MCF 10A (cell line): ENCODE results near the gene SURF6. TPM values are rescaled to one million over a fixed set of nuclear protein-coding genes. Genes with fewer than 3 reads are reported as not detected.
A peak's percentile ranks its signal among the peaks of the same experiment; 100 is the strongest.
"Not testable (repeated sequence)": the region's sequence is repeated elsewhere in the genome, so short reads cannot be mapped to it uniquely, and the experiment has no call there.

Experiments used
- BruUV-seq: library from RNA; stranded (reverse); fragments of 400-500 nt; replicated peaks from 2 replicates; lab custom pipeline; 2021; lab: Mats Ljungman, UMichigan
- CTCF ChIA-PET: fragments of 300-600 bp; sonication (Branson Sonifier 250); formaldehyde crosslinking; extraction: SDS; loops from one replicate; lab custom pipeline; 2021; ENCODE audit warnings: antibody characterized with exemption, inconsistent platforms; lab: Yijun Ruan, JAX
- POLR2A ChIA-PET: fragments of 300-600, 350-650 bp; sonication (Branson Sonifier 250); formaldehyde crosslinking; extraction: SDS; loops from one replicate; lab custom pipeline; 2020; ENCODE audit warnings: antibody characterized with exemption, inconsistent platforms; lab: Yijun Ruan, JAX
- DNase-seq: peaks from one replicate; pipeline ENCODE4 v3.0.0-alpha.2; 2018; ENCODE audit not compliant: unreplicated experiment
- H3K27ac Mint-ChIP-seq: one replicate; pipeline ENCODE4 v1.8.0; 2022; ENCODE audit warnings: mild to moderate bottlenecking, low read depth, mixed read lengths; ENCODE audit not compliant: unreplicated experiment
- H3K27me3 Mint-ChIP-seq: one replicate; pipeline ENCODE4 v1.8.0; 2022; ENCODE audit warnings: mixed read lengths; ENCODE audit not compliant: insufficient read depth, unreplicated experiment
- H3K36me3 Mint-ChIP-seq: one replicate; pipeline ENCODE4 v1.8.0; 2022; ENCODE audit warnings: mild to moderate bottlenecking, moderate library complexity, mixed read lengths; ENCODE audit not compliant: insufficient read depth, unreplicated experiment
- H3K4me1 Mint-ChIP-seq: one replicate; pipeline ENCODE4 v1.8.0; 2022; ENCODE audit warnings: mixed read lengths; ENCODE audit not compliant: insufficient read depth, unreplicated experiment
- H3K4me3 Mint-ChIP-seq: one replicate; pipeline ENCODE4 v1.8.0; 2022; ENCODE audit warnings: mild to moderate bottlenecking, moderate library complexity, mixed read lengths; ENCODE audit not compliant: unreplicated experiment
- H3K9me3 Mint-ChIP-seq: one replicate; pipeline ENCODE4 v1.8.0; 2022; ENCODE audit warnings: mixed read lengths; ENCODE audit not compliant: unreplicated experiment
- intact Hi-C: fragments of 100-400 bp; cut with micrococcal nuclease; formaldehyde crosslinking; loops from 2 replicates; pipeline ENCODE4 v1.14.1; 2022
- total RNA-seq: library from RNA; stranded (reverse); gene quantifications from 2 replicates; pipeline ENCODE4 v1.2.3, GENCODE V29; 2022
- TF ChIP-seq, protein P1 (sequence below): fragments of 200-600 bp; IDR thresholded peaks from one replicate; pipeline ENCODE4 v1.8.0; 2022; ENCODE audit warnings: antibody characterized with exemption, mild to moderate bottlenecking; ENCODE audit not compliant: unreplicated experiment

Gene SURF6
- total RNA-seq, 1 experiment from 2014 or later = 40.5 TPM

DNA sequence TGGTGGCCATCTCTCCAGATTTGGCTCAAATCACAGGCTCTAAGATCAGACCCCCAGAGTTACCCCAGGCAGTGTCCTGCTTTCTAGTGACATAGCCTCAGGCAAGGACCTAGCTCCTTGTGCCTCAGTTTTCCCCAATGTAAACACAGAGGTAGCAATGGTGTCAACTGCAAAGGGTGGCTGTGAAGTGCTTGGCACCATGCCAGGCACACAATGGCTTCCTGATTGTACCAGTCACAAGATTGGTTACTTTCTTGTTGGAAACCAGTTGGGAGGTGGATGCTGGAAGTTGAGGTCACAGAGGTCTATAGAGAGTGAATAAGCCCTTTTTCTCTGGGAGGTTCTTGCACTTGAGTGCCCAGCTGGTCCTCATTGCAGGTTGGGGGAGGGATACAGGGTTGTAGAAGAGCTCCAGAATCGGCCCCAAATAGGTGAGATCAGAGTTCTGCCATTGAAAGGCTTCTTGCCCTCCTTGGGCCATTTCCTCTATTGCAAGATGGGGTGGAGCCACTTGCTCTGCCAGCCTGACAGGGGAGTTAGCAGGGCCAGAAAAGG is 42.5 kb upstream of the SURF6 start:
- no TSS peak for BruUV-seq
- POLR2A ChIA-PET = interaction anchor here (1.0 to 3.4 kb wide), 5 partner anchors 17 to 39 kb away, joined by 3 to 33 read pairs (median 18); partner anchors contain the start of genes MED22, REXO4, RPL7A and SURF1
- no peak overlapping the region for H3K27ac Mint-ChIP-seq
- H3K27me3 Mint-ChIP-seq = no peaks in the 10 kb centered on the region
- intact Hi-C loops = no loop called here
- no peak overlapping the region for H3K4me3 Mint-ChIP-seq
- no peaks in the 10 kb centered on the region for H3K9me3 Mint-ChIP-seq
- H3K4me1 Mint-ChIP-seq = peaks cover 21% of the 10 kb centered on the region
- TF ChIP-seq, protein P1, sequence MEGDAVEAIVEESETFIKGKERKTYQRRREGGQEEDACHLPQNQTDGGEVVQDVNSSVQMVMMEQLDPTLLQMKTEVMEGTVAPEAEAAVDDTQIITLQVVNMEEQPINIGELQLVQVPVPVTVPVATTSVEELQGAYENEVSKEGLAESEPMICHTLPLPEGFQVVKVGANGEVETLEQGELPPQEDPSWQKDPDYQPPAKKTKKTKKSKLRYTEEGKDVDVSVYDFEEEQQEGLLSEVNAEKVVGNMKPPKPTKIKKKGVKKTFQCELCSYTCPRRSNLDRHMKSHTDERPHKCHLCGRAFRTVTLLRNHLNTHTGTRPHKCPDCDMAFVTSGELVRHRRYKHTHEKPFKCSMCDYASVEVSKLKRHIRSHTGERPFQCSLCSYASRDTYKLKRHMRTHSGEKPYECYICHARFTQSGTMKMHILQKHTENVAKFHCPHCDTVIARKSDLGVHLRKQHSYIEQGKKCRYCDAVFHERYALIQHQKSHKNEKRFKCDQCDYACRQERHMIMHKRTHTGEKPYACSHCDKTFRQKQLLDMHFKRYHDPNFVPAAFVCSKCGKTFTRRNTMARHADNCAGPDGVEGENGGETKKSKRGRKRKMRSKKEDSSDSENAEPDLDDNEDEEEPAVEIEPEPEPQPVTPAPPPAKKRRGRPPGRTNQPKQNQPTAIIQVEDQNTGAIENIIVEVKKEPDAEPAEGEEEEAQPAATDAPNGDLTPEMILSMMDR = no peak
- H3K36me3 Mint-ChIP-seq = peaks cover 16% of the 10 kb centered on the region
- CTCF ChIA-PET = interaction anchor here (0.6 to 1.4 kb wide), 2 partner anchors 32 to 109 kb away, joined by 3 read pairs; no protein-coding TSS in a partner anchor
- DNase-seq = no peak

DNA sequence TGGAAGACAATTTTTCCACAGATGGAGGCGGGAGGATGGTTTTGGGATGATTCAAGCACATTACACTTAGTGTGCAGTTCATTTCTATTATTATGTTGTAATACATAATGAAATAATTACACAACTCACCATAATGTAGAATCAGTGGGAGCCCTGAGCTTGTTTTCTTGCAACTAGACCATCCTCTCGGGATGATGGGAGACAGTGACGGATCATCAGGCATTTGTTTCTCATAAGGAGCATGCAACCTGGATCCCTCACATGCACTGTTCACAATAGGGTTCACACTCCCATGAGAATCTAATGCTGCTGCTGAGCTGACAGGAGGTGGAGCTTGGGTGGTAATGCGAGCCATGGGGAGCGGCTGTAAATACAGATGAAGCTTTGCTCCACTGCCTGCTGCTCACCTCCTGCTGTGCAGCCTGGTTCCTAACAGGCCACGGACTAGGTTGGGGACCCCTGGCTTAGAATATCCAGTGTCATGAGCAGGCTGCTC is 41.8 kb upstream of the SURF6 start:
- DNase-seq = peak; percentile 65
- Mint-ChIP-seq H3K4me1 (peaks cover 21% of the 10 kb centered on the region), H3K36me3 (peaks cover 23% of the 10 kb centered on the region), H3K4me3 (no peak overlapping the region), H3K27ac (no peak overlapping the region), H3K27me3 (no peaks in the 10 kb centered on the region), H3K9me3 (no peaks in the 10 kb centered on the region)
- no TSS peak for BruUV-seq
- intact Hi-C loops = no loop called here
- TF ChIP-seq, protein P1 = no peak
- CTCF ChIA-PET = interaction anchor here (0.6 to 1.1 kb wide), 4 partner anchors 28 to 109 kb away, joined by 3 to 5 read pairs (median 3); no protein-coding TSS in a partner anchor
- POLR2A ChIA-PET = interaction anchor here (0.6 to 3.4 kb wide), 9 partner anchors 13 to 587 kb away, joined by 3 to 33 read pairs (median 5); partner anchors contain the start of genes CACFD1, MED22, REXO4 and RPL7A

DNA sequence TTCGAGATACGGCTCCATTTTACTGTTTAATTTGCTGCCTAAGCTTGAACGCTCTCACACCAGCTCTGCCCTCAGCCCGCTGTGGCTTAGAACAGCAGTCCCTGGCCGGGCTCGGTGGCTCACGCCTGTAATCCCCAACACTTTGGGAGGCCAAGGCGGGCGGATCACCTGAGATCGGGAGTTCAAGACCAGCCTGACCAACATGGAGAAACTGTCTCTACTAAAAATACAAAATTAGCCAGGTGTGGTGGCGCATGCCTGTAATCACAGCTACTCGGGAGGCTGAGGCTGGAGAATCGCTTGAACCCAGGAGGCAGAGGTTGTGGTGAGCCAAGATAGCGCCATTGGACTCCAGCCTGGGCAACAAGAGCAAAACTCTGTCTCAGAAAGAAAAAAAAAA is 41.3 kb upstream of the SURF6 start:
- not testable (repeated sequence) for BruUV-seq
- CTCF ChIA-PET = interaction anchor here (0.6 to 1.2 kb wide), 5 partner anchors 20 to 109 kb away, joined by 3 to 5 read pairs (median 3); partner anchors contain the start of genes SURF1 and SURF2

DNA sequence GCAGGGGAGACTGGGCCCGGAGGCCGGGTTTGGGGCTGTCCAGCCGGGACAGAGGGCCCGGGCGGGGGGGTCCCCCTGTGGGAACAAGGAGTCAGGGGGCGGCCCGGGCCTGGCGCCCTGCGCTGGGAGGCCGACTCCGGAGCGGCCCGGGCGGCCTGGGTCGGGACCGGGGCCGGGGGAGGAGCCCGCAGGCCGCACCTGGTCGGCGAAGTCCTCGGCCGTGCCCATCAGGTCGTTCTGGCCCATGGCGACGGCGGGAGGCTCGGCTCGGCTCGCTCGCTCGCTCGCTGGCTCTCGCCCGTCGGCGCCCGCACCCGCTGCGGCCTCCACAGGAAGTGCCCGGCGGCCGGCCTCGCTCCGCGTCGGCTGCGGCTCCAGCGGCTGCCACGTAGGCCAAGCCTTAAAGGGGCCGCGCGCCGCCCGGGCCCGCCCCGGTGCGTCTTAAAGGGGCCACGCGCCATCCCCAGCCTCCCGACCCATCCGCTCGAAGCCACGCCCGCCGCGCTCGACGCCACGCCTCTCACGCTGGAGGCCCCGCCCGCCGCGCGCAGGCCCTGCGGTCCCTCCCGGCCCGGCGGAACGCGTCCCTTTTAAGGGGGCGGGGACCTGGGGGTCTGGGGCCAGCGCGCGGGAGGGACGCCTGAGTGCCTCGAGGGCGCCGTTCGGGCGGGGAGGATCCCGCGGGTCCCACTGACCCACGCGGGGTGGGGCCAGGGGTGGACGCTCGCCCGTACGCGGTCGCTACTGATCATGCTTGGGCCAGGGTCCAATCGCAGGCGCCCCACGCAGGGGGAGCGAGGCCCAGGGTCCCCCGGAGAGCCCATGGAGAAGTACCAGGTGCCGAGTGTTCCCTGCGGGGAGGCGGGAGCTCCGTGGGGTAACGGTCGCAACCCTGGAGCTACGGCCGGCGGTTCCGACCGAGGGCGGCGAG is 40.0 kb upstream of the SURF6 start, which contains the start of the genes STKLD1 and SURF4:
Gene STKLD1, plus strand, starts transcription at position 643 of the 931 bp plus-strand sequence. Its CDS starts 108 bp downstream, at position 751.
Gene SURF4, minus strand, starts transcription at position 337 of the 931 bp plus-strand sequence. Its CDS starts 91 bp downstream, at position 246.
- TF ChIP-seq, protein P1 = no peak
- ChIA-PET CTCF (interaction anchor here (0.8 to 1.2 kb wide), 4 partner anchors 20 to 109 kb away, joined by 3 to 5 read pairs (median 3); partner anchors contain the start of genes SURF1 and SURF2), POLR2A (interaction anchor here (0.6 to 6.4 kb wide), 22 partner anchors 10 to 406 kb away, joined by 3 to 65 read pairs (median 4); partner anchors contain the start of genes CACFD1, MED22, REXO4 and RPL7A)
- H3K9me3 Mint-ChIP-seq = no peaks in the 10 kb centered on the region
- peak within 1 kb of the TSS; percentile 92 for H3K4me3 Mint-ChIP-seq
- intact Hi-C loops = no loop called here
- H3K27ac Mint-ChIP-seq = peak within 1 kb of the TSS; percentile 95
- peaks cover 28% of the 10 kb centered on the region for H3K4me1 Mint-ChIP-seq
- H3K27me3 Mint-ChIP-seq = no peaks in the 10 kb centered on the region
- no TSS peak for BruUV-seq
- H3K36me3 Mint-ChIP-seq = peaks cover 32% of the 10 kb centered on the region
- peak; percentile 96 for DNase-seq

More for the DNA sequence above, 41.3 kb upstream of the SURF6 start:
- Mint-ChIP-seq H3K4me3 (peak overlapping the region; percentile 92), H3K36me3 (peaks cover 28% of the 10 kb centered on the region), H3K4me1 (peaks cover 21% of the 10 kb centered on the region)
- H3K27ac Mint-ChIP-seq, H3K9me3 Mint-ChIP-seq, H3K27me3 Mint-ChIP-seq, intact Hi-C loops, DNase-seq: not testable (repeated sequence)
- POLR2A ChIA-PET = interaction anchor here (0.6 to 3.4 kb wide), 15 partner anchors 13 to 588 kb away, joined by 3 to 33 read pairs (median 4); partner anchors contain the start of genes CACFD1, MED22, REXO4 and RPL7A
